ENCODE measurements around the gene LGALS3BP. TPM values are rescaled to one million over a fixed set of nuclear protein-coding genes. Genes with fewer than 3 reads are reported as not detected.
"Not testable (repeated sequence)": the region's sequence is repeated elsewhere in the genome, so short reads cannot be mapped to it uniquely, and the experiment has no call there.

The LGALS3BP gene
- total RNA-seq, result 499 TPM
- long read RNA-seq, transcript LGALS3BP-210 (3 exons, 882 nt), result minor isoform, 17 of 1,531 reads
- long read RNA-seq, transcript LGALS3BP-201 (6 exons, 2,405 nt), result major isoform, 1,297 of 1,531 reads
- long read RNA-seq, transcript LGALS3BP-202 (5 exons, 936 nt), result minor isoform, 8 of 1,531 reads
- long read RNA-seq, partial matches to known transcripts, result 65 of 1,531 reads
- long read RNA-seq, other reads (novel, unspliced or antisense), result 141 of 1,531 reads

- intact Hi-C loops (cut with DNase I), result no loop called here
- peak; percentile 86 for DNase-seq
- ATAC-seq (ENCODE audit: poor library complexity), result peak; percentile 72
These were observed at the start of gene LGALS3BP for GRCh38 chr17:78979780-78980623. Gene LGALS3BP (minus strand): TSS chr17:78979923. CDS start chr17:78977191, 2,732 bp downstream.

- DNase-seq (no peak), ATAC-seq (ENCODE audit: poor library complexity) (no peak)
- intact Hi-C loops (cut with DNase I), result no loop called here
These were observed 49.0 kb upstream of the LGALS3BP start for GRCh38 chr17:79028496-79029326.

- intact Hi-C loops (cut with DNase I), result no loop called here
- DNase-seq (no peak), ATAC-seq (ENCODE audit: poor library complexity) (peak; percentile 2)
These were observed 48.3 kb upstream of the LGALS3BP start for GRCh38 chr17:79027925-79028491.

- peak; percentile 10 for ATAC-seq (ENCODE audit: poor library complexity)
- no peak for DNase-seq
- intact Hi-C loops (cut with DNase I), result no loop called here
These were observed 47.7 kb upstream of the LGALS3BP start for GRCh38 chr17:79027274-79027924.

- intact Hi-C loops (cut with DNase I), result no loop called here
- peak; percentile 70 for DNase-seq
- peak; percentile 3 for ATAC-seq (ENCODE audit: poor library complexity)
These were observed 46.9 kb upstream of the LGALS3BP start for GRCh38 chr17:79026376-79027273.

GRCh38 chr17:79024901-79025737 is 45.4 kb upstream of the LGALS3BP start:
- ATAC-seq (ENCODE audit: poor library complexity), result peak; percentile 67
- intact Hi-C loops (cut with DNase I), result loop anchor here (5.0 kb wide), 1 partner anchor 52 kb away; no protein-coding TSS in a partner anchor
- DNase-seq, result peak; percentile 84

- ATAC-seq (ENCODE audit: poor library complexity) (peak; percentile 23), DNase-seq (peak; percentile 83)
- intact Hi-C loops (cut with DNase I), result loop anchor here (5.0 kb wide), 1 partner anchor 53 kb away; no protein-coding TSS in a partner anchor
These were observed 44.4 kb upstream of the LGALS3BP start, which contains the start of gene C1QTNF1 for GRCh38 chr17:79023886-79024771. Gene C1QTNF1 (plus strand): TSS chr17:79024169. CDS start chr17:79043969, 19,800 bp downstream.

GRCh38 chr17:79023180-79023705 is 43.5 kb upstream of the LGALS3BP start:
- DNase-seq (peak; percentile 65), ATAC-seq (ENCODE audit: poor library complexity) (peak; percentile 8)
- intact Hi-C loops (cut with DNase I), result loop anchor here (5.0 kb wide), 1 partner anchor 54 kb away; no protein-coding TSS in a partner anchor

- ATAC-seq (ENCODE audit: poor library complexity) (peak; percentile 45), DNase-seq (peak; percentile 88)
- intact Hi-C loops (cut with DNase I), result loop anchor here (5.0 kb wide), 1 partner anchor 55 kb away; no protein-coding TSS in a partner anchor
These were observed 42.8 kb upstream of the LGALS3BP start for GRCh38 chr17:79022507-79022991.

GRCh38 chr17:79021929-79022328 is 42.2 kb upstream of the LGALS3BP start:
- not testable (repeated sequence) for ATAC-seq (ENCODE audit: poor library complexity); DNase-seq
- intact Hi-C loops (cut with DNase I), result loop anchor here (5.0 kb wide), 1 partner anchor 55 kb away; no protein-coding TSS in a partner anchor

- ATAC-seq (ENCODE audit: poor library complexity) (no peak), DNase-seq (no peak)
- intact Hi-C loops (cut with DNase I), result loop anchor here (5.0 kb wide), 1 partner anchor 57 kb away; no protein-coding TSS in a partner anchor
These were observed 41.0 kb upstream of the LGALS3BP start for GRCh38 chr17:79020631-79021301.

- ATAC-seq (ENCODE audit: poor library complexity), result peak; percentile 35
- intact Hi-C loops (cut with DNase I), result loop anchor here (5.0 kb wide), 1 partner anchor 57 kb away; no protein-coding TSS in a partner anchor
- DNase-seq, result peak; percentile 81
These were observed 40.2 kb upstream of the LGALS3BP start for GRCh38 chr17:79019632-79020584.

- intact Hi-C loops (cut with DNase I), result no loop called here
- ATAC-seq (ENCODE audit: poor library complexity) (no peak), DNase-seq (no peak)
These were observed 39.5 kb upstream of the LGALS3BP start for GRCh38 chr17:79019261-79019631.
